Left kidney (tissue), 2 donors: ENCODE results near the gene KIF25. TPM values are rescaled to one million over a fixed set of nuclear protein-coding genes. Genes with fewer than 3 reads are reported as not detected.
A peak's percentile ranks its signal among the peaks of the same experiment; 100 is the strongest.
"Not testable (repeated sequence)": the region's sequence is repeated elsewhere in the genome, so short reads cannot be mapped to it uniquely, and the experiment has no call there.

Experiments used
- DNase-seq: peaks from one replicate; pipeline ENCODE4 v3.0.0-alpha.2; 2013
- polyA plus RNA-seq: library from polyadenylated mRNA; unstranded; fragments of 120-200 nt; gene quantifications from one replicate; pipeline ENCODE4 v1.2.1, GENCODE V29; 2013; ENCODE audit not compliant: insufficient read length

Gene KIF25
- polyA plus RNA-seq, 1 donor = 0.76 TPM

GRCh38 chr6:168070804-168071203 lies 73.3 kb downstream of the KIF25 start:
- no peak for DNase-seq

- DNase-seq = no peak
Measured at GRCh38 chr6:168071620-168072019, 74.1 kb downstream of the KIF25 start.

DNA sequence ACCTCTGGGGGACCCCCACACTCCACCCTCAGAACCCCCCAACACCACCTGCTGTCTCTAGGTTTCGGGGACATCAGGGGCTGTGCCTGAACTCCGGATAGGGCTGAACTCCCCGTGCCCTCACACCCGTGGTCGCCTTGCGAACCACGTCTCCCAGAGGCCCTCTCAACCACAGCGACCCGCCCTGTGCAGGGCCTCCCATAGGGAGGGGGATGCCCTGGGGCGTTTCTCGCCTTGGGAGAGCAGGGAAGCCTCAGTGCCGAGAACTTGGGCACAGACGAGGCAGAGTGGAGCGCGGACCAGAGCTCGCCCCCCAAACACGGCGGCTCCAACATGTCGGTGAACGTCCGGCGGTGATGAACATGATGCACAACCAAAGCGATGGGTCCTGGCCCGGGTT lies 74.8 kb downstream of the KIF25 start:
- DNase-seq = no peak

GRCh38 chr6:168072730-168073129 lies 75.3 kb downstream of the KIF25 start:
- DNase-seq = no peak

GRCh38 chr6:168073937-168074730 lies 76.7 kb downstream of the KIF25 start:
- DNase-seq = no peak

DNA sequence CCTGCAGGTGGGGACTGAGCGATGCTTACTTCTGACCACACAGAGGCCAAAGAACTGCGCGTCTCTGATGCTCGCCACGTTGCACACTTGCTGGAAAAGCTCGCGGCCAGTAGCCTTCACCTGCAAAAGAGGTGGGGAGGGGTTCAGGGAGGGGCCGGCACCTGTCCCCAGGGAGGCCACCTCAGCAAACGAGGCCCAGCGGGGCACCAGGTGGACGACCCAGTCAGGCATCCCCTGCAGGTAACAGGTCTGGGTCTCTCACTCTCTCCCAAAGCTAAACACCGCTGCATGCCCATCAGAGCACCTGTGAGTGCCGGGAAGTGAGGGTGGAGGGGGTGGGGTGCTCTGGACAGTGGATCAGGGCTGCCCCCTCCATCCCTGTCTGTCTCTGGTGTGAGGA lies 77.7 kb downstream of the KIF25 start:
- DNase-seq = no peak

DNA sequence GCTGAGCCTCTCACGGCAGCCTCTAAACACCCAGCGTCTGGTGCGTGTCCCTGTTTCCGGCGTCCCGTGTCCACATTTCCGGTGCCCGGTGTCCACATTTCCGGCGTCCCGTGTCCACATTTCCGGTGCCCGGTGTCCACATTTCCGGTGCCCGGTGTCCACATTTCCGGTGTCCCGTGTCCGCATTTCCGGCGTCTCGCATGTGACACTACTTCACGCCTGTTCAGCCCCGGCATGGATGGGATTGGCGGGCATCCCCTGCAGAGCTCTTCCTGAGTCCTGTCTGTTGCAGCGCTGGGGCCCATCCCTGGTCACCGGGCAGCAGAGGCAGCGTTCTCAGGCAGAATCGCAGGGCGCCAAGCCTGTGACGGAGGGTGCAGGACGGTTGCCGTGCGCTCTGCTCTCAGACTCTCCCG lies 78.3 kb downstream of the KIF25 start:
- no peak for DNase-seq

DNA sequence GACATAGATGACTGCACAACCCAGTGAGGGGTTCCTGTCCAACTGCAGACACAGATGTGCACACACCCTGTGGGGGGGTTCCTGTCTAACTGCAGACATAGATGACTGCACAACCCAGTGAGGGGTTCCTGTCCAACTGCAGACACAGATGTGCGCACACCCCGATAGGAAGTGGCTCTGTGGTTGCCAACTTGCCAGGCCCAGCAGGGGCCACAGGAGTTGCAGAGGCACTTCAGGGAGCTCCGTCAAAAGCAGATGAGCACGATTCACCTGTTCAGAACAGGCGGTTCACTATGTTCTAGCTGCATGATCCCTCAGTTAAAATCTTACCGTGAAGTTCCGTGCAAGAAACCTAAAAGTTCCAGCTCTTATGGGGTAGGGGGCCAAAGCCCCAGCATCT lies 79.9 kb downstream of the KIF25 start:
- DNase-seq = not testable (repeated sequence)

- no peak for DNase-seq
Measured at GRCh38 chr6:168078175-168078942, 80.9 kb downstream of the KIF25 start.

DNA sequence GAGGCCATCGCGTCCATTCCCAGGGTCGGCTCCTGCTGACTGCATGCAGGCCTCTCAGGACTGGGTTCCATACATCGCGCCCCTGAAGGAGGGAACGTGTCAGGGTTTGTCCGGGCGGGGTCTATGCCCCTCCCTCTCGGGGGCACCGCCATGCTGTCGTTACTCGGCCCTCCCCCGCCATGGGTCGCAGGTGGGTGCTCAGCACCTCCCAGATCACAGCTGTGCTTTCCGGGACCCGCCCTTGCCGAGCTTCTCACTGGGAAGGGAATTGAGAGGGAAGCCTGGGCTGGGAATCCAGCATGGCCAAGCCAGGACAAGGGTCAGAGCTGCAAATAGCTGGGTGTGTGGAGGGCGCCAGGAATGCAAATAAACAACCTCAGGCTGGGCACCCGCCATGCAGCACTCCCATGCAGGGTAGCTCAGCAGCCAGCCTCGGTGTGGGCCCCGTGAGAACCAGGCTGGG lies 81.5 kb downstream of the KIF25 start, which contains the start of gene FRMD1:
TSS of gene FRMD1 (minus strand) at position 270 of the 463 bp plus-strand sequence. CDS start at position 152, 118 bp downstream.
- DNase-seq = no peak

GRCh38 chr6:168080393-168081077 lies 83.1 kb downstream of the KIF25 start:
- DNase-seq = no peak

GRCh38 chr6:168081858-168082546 lies 84.5 kb downstream of the KIF25 start:
- DNase-seq = no peak

GRCh38 chr6:168082860-168083513 lies 85.5 kb downstream of the KIF25 start:
- no peak for DNase-seq

GRCh38 chr6:168083514-168083885 lies 86.0 kb downstream of the KIF25 start:
- DNase-seq = no peak

GRCh38 chr6:168084465-168085160 lies 87.1 kb downstream of the KIF25 start:
- no peak for DNase-seq

DNA sequence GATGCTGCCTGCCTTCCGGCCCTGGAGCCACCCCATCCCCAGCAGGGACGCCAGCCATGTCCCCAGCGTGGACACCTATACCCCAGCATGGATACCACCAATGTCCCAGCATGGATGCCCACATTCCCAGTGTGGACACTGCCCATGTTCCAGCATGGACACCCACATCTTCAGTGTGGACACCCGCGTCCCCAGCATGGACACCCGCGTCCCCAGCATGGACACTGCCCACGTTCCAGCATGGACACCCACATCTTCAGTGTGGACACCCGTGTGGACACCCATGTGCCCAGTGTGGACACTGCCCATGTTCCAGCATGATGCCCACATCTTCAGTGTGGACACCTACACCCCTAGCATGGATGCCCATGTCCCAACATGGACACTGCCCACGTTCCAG lies 88.6 kb downstream of the KIF25 start:
- DNase-seq = no peak

DNA sequence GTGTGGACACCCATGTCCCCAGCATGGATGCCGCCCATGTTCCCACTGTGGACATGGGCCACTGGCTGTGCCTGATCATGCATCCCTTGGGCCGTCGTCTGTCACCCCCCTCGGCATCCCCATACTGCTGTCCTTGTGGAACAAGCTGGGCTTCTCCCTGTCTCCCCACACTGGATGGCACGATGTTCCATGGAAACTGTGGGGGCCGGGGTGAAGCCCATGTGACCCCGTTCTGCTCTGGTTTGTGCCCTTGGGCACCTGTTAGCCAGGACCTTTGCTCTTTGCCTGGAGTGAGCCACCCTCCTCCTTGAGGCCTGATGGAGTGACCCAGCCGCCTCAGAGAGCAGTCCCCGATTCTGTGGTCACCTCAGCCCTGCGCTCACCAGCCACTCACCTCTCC lies 89.1 kb downstream of the KIF25 start:
- no peak for DNase-seq

- DNase-seq = no peak
Measured at GRCh38 chr6:168087436-168088160, 90.1 kb downstream of the KIF25 start.

GRCh38 chr6:168088161-168089053 lies 90.9 kb downstream of the KIF25 start:
- DNase-seq = peak; percentile 91
